Measurements from ENCODE around the gene TSPAN4. TPM values are rescaled to one million over a fixed set of nuclear protein-coding genes. Genes with fewer than 3 reads are reported as not detected.

The TSPAN4 gene
- total and polyA plus RNA-seq, 2 of the 13 experiments (the other 11 are each of a cell fraction or from before 2014, with no cell fraction given) = 31.7 to 68.3 TPM

- TF ChIP-seq ZHX2 (IDR thresholded peaks at IDR 0.05; ENCODE audit: low read depth) = 0 out of 2 replicates have a peak, but pooled peaks have one; percentile 10
- no peak for TF ChIP-seq ZHX2 (CRISPR knock-in tag; IDR thresholded peaks at IDR 0.05; ENCODE audit: borderline replicate concordance)
- 0 out of 2 replicates have a peak, but pooled peaks have one; percentile 22 for TF ChIP-seq ZNF724P (CRISPR knock-in tag; IDR thresholded peaks at IDR 0.05; ENCODE audit: borderline replicate concordance)
- TF ChIP-seq ZNF879 (CRISPR knock-in tag; IDR thresholded peaks at IDR 0.05) = no peak
- TF ChIP-seq ZNF576 (CRISPR knock-in tag; IDR thresholded peaks at IDR 0.05) = no peak
- no peak; the same call in 1 of the 2 replicates for TF ChIP-seq SAFB2 (CRISPR knock-in tag; IDR thresholded peaks at IDR 0.05; ENCODE audit: borderline replicate concordance, low read depth)
- no peak for TF ChIP-seq ZZZ3 (CRISPR knock-in tag; IDR thresholded peaks at IDR 0.05; ENCODE audit: borderline replicate concordance)
- TF ChIP-seq ZNF713 (CRISPR knock-in tag; IDR thresholded peaks at IDR 0.05) = no peak
- no peak for TF ChIP-seq TCF7L2 (IDR thresholded peaks at IDR 0.05; ENCODE audit: low read depth, low read length)
- TF ChIP-seq FLYWCH1 (CRISPR knock-in tag; IDR thresholded peaks at IDR 0.05) = no peak
- no peak for TF ChIP-seq EHMT2 (IDR thresholded peaks at IDR 0.05; ENCODE audit: borderline replicate concordance, low read depth, low read length)
- TF ChIP-seq KIAA2018 (CRISPR knock-in tag; IDR thresholded peaks at IDR 0.05; ENCODE audit: borderline replicate concordance) = no peak
- TF ChIP-seq CENPT (CRISPR knock-in tag; IDR thresholded peaks at IDR 0.05; ENCODE audit: low read depth) = no peak; the same call in 1 of the 2 replicates
These were observed 2.3 kb downstream of the TSPAN4 start (continued) for GRCh38 chr11:844693-845644.
